NCI-H1092 treated with DMSO at 0.1 percent for 48 hours (cell line): ENCODE data around the gene KRT2.
A peak's percentile ranks its signal among the peaks of the same experiment; 100 is the strongest.

ENCODE experiments used
- DNase-seq: peaks from one replicate; lab custom pipeline; 2025; lab: John Stamatoyannopoulos, UW

Gene KRT2

GRCh38 chr12:52637299-52637698, 14.7 kb downstream of the KRT2 start:
- DNase-seq, result no peak

- no peak for DNase-seq
Observed at GRCh38 chr12:52636592-52637258, 15.3 kb downstream of the KRT2 start.

DNA sequence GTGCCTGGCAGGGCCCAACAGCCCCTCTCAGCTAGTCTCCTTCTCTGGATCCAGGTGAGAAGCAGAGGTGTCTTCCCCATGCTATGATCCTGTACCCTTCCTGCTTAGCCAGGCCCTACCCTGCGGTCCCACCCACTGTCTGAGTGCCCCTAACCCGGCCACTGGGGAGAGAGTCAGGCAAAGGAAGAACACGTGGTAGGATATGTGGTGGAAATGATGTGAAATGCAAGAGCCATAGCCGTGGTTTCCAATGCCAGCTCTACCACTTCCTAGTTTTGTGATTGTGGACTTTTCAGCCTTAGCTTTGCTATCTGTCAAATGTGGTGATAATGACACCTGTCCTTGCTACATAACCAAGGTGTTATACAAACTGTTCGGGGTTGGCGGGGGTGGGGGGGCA, 15.8 kb downstream of the KRT2 start:
- DNase-seq, result no peak

DNA sequence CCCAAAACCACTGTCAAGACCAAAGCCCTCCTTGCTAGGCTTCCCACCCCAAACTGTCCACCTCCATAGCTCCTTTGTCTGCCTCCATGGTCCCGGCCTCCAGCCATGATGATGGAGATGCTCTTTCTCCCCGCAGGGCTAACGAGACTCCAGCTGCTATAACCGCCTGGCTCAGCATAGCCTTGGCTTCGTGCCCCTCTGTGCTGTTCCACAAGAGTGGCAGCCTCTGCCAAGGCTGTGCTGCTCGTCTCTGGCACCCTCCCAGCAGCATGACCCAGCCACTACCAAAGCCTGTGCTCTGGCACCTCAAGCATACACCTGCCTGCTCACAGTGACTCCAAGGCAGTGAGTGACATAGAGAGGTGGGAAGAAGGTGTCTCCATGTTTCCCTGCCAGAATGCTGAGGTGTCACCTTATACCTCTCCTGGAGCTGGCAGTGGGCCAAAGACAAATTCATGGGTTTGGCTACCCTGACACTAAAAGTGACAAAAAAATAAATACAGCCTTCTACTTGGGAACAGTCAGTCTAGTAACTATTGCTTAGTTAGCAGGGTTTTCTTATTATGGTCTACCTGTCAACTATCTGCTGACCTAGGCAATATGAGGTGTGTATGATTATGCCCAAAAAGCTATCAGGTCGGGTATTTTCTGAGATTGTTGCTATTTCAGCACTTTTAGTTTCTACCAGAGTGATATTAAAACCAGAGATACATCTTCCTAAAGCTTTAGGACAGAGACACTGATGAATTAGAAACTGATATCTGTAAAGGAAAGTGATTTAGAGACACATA, 17.6 kb downstream of the KRT2 start:
- DNase-seq, result peak; percentile 79

DNA sequence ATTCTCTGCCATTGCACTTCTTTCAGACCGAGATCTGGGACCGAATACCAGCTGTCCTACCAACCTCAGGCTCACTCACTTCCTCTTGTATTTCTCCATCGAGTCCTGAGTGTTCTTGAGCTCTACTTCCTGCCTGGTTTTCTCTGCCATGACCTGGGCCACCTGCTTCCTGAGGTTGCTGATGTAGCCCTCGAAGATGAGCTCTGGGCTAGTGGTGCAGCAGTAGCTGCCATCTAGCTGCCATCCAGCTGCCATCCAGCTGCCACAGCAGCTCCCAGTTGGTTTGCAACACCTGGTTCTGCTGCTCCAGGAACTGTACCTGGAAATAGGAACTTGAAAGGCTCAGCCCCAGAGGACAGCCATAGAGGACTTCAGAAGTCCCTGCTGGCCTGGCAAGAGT, 18.6 kb downstream of the KRT2 start:
- no peak for DNase-seq

- DNase-seq, result no peak
Observed at GRCh38 chr12:52632656-52633055, 19.4 kb downstream of the KRT2 start.

DNA sequence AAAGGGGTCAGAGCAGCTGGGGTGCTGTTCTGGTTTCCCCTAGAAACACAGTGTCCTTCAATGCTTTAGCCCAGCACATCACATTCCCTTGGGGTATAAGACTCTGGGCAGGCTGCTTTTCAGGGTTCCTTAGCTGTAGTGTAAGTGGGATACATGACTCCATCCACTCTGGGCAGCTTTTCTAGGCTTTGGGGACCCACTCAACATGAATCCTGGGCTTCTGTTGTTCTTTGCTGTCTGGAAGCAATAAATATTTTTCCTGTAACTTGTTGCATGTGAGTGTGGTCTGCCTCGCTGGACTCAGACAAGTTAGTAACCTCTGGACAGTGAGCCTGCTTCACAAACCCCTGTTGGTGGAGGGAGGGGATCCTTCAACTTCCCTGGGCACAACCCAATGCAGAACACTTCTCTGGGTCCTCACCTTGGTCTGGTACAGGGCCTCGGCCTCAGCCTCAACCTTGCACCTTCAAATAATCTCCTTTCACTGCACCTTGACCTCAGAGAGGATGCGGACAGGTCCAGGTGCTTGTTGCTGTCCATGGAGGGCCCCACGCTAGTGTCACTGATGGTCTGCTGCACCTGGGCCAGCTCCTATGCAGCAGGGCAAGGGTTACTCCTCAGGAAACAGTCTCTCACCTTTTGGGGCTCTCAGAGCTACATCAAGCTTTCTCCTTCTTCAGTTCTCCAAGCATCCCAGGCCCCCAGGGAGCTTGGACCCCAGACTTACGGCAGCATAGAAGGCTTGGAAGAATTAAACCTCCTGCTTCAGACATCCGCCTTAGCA, 20.1 kb downstream of the KRT2 start:
- DNase-seq, result no peak

GRCh38 chr12:52631264-52631663, 20.7 kb downstream of the KRT2 start:
- DNase-seq, result no peak

DNA sequence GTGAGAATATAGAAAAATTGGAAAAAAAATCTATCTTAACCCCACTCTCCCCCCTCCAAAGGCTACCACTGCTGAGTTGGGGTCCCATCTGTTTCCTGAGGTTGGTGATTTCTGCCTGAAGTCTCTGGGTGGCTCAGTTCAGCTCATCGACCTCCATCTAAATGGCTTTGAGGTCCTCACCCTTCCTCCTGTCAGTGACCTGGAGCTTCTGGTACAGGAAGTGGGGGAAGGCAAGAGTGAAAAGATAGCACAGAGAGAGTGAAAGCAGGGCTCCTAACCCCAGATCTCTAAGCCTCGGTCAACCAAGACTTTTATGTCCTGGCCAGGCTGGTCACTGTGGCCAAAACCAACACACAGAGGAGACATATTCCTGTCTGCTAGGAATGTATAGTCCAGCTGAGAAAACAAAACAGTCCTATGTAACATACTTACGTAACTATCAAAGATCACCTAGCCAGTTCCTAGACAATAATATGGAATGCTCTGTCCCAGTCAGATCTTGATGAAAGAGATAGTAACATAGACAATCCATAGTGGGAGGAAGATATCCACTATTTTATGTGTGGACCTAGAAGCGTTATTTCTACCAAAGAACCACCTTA, 21.3 kb downstream of the KRT2 start:
- DNase-seq, result no peak

GRCh38 chr12:52630008-52630500, 22.0 kb downstream of the KRT2 start:
- DNase-seq, result no peak

DNA sequence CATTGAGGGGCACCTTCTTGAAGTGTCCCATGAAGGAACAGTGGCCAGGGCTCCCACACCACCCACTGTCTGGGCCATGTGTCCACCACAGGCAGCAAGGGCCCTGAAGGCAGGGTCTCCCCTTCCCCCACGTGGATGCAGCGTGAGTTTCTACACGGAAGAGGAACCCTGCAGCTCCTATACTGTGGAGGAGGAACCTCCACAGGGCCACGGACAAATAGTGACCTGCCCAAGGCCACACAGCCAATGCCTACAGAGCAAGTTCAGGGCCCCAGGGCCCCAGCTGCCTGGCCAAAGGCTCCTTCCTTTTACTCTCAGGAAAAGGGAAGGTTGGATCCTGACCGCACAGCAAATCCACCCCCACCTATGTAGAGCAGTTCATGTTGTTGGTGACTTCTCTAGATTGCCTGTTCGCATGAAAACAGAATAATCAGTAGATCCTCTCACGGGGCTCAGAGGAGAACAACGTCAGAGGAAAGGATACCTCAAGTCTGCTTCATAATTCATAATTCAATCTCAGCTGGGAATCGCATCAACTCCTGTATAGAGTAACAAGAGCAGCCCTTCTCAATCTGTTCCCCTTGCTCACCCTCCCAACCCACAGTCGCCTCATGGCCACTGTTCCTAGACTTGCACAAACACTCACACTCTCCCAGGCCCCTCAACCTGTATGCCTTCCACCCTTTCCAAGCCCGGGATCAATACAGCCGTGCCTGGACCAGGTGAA, 22.6 kb downstream of the KRT2 start:
- DNase-seq, result no peak

DNA sequence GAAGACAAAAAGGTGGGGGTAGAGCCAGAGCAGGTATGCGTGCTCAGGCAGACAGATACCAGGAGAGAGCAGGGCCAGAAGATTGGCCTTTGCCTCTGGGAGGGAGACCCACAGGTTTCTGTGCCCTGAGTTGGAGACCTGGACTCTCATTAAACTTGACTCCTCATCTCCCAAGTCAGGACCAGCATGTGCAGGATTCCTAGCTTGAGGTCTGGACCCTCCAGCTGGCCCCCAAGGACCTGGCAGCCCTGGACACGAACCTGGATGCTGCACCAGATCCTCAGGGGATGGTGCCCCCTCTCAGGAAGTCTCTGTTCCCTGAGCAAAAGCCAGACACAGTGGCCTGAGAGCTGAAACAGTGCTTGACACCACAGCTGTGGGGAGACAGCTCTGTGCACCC, 23.2 kb downstream of the KRT2 start:
- DNase-seq, result no peak

DNA sequence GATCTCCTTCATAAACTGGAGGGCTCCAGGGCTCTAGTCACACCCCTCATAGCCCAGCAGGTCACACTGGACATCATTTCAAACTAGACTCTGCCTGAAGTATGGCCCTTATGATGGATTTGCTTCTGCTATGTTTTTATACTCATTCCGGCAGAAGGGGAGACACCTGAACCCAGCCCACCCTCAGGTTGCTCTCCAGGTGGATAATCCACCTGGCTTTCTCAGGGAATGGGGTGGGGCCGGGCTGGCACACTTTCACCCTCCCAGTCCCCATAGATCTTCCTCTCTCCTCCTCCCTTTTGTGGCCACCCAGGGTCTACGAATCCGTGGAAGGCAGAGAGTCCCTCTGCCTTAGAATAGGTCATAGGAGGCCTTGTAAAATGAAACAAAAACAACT, 23.9 kb downstream of the KRT2 start:
- no peak for DNase-seq

GRCh38 chr12:52627395-52628110, 24.5 kb downstream of the KRT2 start:
- DNase-seq, result no peak

GRCh38 chr12:52622349-52622748, 29.7 kb downstream of the KRT2 start:
- no peak for DNase-seq

DNA sequence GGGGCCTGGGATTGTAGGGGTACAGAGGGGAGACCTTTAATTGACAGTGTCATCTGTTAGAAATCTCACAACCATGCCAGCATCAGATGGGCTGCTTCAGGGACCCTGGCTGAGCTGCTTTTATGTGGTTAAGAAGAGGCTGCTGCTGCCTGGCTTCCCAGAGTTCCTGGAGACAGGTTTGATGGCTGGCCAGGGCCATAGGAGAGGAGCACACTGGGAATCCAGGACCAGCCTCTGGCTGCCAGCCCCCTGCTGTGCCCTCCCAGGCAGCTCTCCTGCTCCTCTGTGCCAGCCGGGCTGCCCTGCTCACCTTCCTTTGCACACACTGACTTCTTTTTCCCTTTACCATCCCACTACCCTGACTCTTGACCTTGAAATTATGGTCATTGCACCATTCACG, 33.1 kb downstream of the KRT2 start:
- DNase-seq, result no peak

GRCh38 chr12:52618216-52618615, 33.8 kb downstream of the KRT2 start, which contains the start of gene KRT73:
Gene KRT73 (minus strand): TSS chr12:52618559. CDS start chr12:52618524, 35 bp downstream.
- no peak for DNase-seq

DNA sequence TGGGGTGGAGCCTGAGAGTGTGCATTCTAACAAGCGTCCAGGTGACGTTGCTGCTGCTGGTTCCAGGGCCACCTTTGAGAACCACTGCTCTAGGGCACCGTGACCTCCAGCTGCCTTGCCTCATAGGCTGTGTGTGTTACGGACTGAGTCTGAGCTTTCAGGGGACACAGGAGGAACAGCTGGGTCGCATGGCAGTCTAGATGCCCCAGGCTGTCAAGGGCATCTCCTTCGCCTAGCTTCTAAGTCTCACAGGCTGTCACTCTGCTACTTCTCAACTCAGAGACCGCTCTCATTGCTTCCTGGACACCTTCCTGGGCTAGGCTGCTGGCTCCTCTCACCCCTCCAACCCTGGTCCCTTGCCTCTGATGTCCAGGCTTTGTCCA, 34.6 kb downstream of the KRT2 start:
- no peak for DNase-seq

GRCh38 chr12:52616680-52617402, 35.2 kb downstream of the KRT2 start:
- no peak for DNase-seq

GRCh38 chr12:52615912-52616311, 36.1 kb downstream of the KRT2 start:
- no peak for DNase-seq
